PC-9 (cell line): ENCODE data around the gene SKP1. TPM values are rescaled to one million over a fixed set of nuclear protein-coding genes. Genes with fewer than 3 reads are reported as not detected.

ENCODE experiments used
- BruUV-seq: library from RNA; stranded (reverse); fragments of 400-500 nt; replicated peaks from 2 replicates; lab custom pipeline; 2021; lab: Mats Ljungman, UMichigan
- CTCF ChIA-PET: fragments of 300-600 bp; sonication (Branson Sonifier 250); formaldehyde crosslinking; loops from one replicate; lab custom pipeline; 2022; ENCODE audit warnings: antibody characterized with exemption; lab: Charles Lee
- POLR2A ChIA-PET: fragments of 300-600 bp; sonication (Branson Sonifier 250); formaldehyde crosslinking; loops from one replicate; lab custom pipeline; 2022; ENCODE audit warnings: antibody characterized with exemption; ENCODE audit not compliant: unreplicated experiment; lab: Charles Lee
- DNase-seq, 2 experiments: peaks; one replicate each; pipeline versions ENCODE4 v3.0.0 to v3.0.0-alpha.2; 2015 to 2022; ENCODE audit warnings: mixed read lengths in 1 of 2
- H2AFZ ChIP-seq: fragments of 200-600 bp; sonication (generic); 2 replicates; pipeline ENCODE4 v1.8.1; 2017; ENCODE audit warnings: antibody characterized with exemption
- H3F3A ChIP-seq: fragments of 200-600 bp; sonication (generic); 2 replicates; pipeline ENCODE4 v1.8.1; 2017; ENCODE audit warnings: antibody characterized with exemption, mild to moderate bottlenecking, low read depth; ENCODE audit not compliant: insufficient read depth
- H3K27ac ChIP-seq: fragments of 200-600 bp; sonication (generic); 2 replicates; pipeline ENCODE4 v1.6.1; 2016; ENCODE audit warnings: mixed run types
- H3K27me3 ChIP-seq: fragments of 200-600 bp; sonication (generic); 2 replicates; pipeline ENCODE4 v1.6.1; 2016; ENCODE audit warnings: low read depth, mixed run types; ENCODE audit not compliant: insufficient read depth
- H3K36me3 ChIP-seq: fragments of 200-600 bp; sonication (generic); 2 replicates; pipeline ENCODE4 v1.6.1; 2016; ENCODE audit warnings: low read depth, mixed run types
- H3K4me1 ChIP-seq: fragments of 200-600 bp; sonication (generic); replicated peaks from 2 replicates; pipeline ENCODE4 v1.6.1; 2016; ENCODE audit warnings: mixed run types; ENCODE audit not compliant: insufficient read depth
- H3K4me2 ChIP-seq: fragments of 200-600 bp; sonication (generic); 2 replicates; pipeline ENCODE4 v1.6.1; 2017; ENCODE audit warnings: mixed run types
- H3K4me3 ChIP-seq: fragments of 200-600 bp; sonication (generic); 2 replicates; pipeline ENCODE4 v1.6.1; 2016; ENCODE audit warnings: mixed run types
- H3K79me2 ChIP-seq: fragments of 200-600 bp; sonication (generic); 2 replicates; pipeline ENCODE4 v1.6.1; 2017; ENCODE audit warnings: low read depth, mixed run types
- H3K9me2 ChIP-seq: fragments of 200-600 bp; sonication (generic); 2 replicates; pipeline ENCODE4 v1.8.1; 2017; ENCODE audit warnings: mild to moderate bottlenecking; ENCODE audit not compliant: insufficient read depth
- H3K9me3 ChIP-seq: fragments of 200-600 bp; sonication (generic); 2 replicates; pipeline ENCODE4 v1.8.1; 2016; ENCODE audit warnings: low read depth; ENCODE audit not compliant: insufficient read depth
- H4K20me1 ChIP-seq: fragments of 200-600 bp; sonication (generic); 2 replicates; pipeline ENCODE4 v1.8.1; 2017; ENCODE audit not compliant: insufficient read depth
- EZH2 ChIP-seq: fragments of 200-600 bp; sonication (generic); IDR thresholded peaks from 2 replicates; pipeline ENCODE4 v1.8.0; 2017; ENCODE audit warnings: antibody characterized with exemption, low read depth
- intact Hi-C: fragments of 100-400 bp; cut with micrococcal nuclease; formaldehyde crosslinking; loops from one replicate; pipeline ENCODE4 v1.10.0; 2022; ENCODE audit not compliant: unreplicated experiment
- total RNA-seq: library from RNA; stranded (reverse); gene quantifications from 2 replicates; pipeline ENCODE4 v1.2.3, GENCODE V29; 2021
- TF ChIP-seq, protein P1 (sequence below): fragments of 200-600 bp; sonication (generic); conservative IDR thresholded peaks from 2 replicates; pipeline ENCODE4 v1.6.1; 2017; ENCODE audit warnings: mixed run types, antibody characterized with exemption, mild to moderate bottlenecking, moderate library complexity

Gene SKP1
- total RNA-seq, 1 experiment from 2014 or later = 409 TPM

DNA sequence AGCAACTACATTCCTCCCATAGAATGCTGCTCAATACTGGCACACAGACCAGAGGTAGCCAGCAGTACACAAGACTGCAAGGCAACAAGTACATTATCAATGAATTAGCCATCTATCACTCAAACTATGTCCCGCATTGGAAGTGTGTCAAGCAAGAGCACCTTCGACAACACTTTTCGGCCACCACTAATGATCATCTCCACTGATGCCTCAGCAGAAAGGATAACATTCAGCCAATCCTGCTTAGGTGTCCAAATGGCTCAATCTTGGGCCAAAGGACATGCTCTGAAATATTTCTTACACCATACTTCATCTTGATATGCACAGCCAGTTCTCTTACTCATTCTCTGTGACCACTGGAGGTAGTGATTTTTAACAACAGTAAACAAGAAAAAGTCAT lies 25.0 kb downstream of the SKP1 start:
- peaks cover 53% of the 10 kb centered on the region for H3K36me3 ChIP-seq
- H3K79me2 ChIP-seq = peaks cover 29% of the 10 kb centered on the region
- ChIA-PET CTCF (no interaction called here), POLR2A (no interaction called here)
- no TSS peak for BruUV-seq
- peaks cover 12% of the 10 kb centered on the region for H3K4me1 ChIP-seq
- no peaks in the 10 kb centered on the region for H3K9me3 ChIP-seq
- H3K4me2 ChIP-seq = no peak overlapping the region
- peaks cover 31% of the 10 kb centered on the region for H4K20me1 ChIP-seq
- TF ChIP-seq, protein P1, sequence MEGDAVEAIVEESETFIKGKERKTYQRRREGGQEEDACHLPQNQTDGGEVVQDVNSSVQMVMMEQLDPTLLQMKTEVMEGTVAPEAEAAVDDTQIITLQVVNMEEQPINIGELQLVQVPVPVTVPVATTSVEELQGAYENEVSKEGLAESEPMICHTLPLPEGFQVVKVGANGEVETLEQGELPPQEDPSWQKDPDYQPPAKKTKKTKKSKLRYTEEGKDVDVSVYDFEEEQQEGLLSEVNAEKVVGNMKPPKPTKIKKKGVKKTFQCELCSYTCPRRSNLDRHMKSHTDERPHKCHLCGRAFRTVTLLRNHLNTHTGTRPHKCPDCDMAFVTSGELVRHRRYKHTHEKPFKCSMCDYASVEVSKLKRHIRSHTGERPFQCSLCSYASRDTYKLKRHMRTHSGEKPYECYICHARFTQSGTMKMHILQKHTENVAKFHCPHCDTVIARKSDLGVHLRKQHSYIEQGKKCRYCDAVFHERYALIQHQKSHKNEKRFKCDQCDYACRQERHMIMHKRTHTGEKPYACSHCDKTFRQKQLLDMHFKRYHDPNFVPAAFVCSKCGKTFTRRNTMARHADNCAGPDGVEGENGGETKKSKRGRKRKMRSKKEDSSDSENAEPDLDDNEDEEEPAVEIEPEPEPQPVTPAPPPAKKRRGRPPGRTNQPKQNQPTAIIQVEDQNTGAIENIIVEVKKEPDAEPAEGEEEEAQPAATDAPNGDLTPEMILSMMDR = no peak
- TF ChIP-seq EZH2 = no peak
- intact Hi-C loops = no loop called here
- H3F3A ChIP-seq = peaks cover 69% of the 10 kb centered on the region
- no peak overlapping the region for H3K4me3 ChIP-seq
- no peak overlapping the region for H2AFZ ChIP-seq
- no peak overlapping the region for H3K27ac ChIP-seq
- no peaks in the 10 kb centered on the region for H3K9me2 ChIP-seq
- H3K27me3 ChIP-seq = no peaks in the 10 kb centered on the region
- DNase-seq = no peak

DNA sequence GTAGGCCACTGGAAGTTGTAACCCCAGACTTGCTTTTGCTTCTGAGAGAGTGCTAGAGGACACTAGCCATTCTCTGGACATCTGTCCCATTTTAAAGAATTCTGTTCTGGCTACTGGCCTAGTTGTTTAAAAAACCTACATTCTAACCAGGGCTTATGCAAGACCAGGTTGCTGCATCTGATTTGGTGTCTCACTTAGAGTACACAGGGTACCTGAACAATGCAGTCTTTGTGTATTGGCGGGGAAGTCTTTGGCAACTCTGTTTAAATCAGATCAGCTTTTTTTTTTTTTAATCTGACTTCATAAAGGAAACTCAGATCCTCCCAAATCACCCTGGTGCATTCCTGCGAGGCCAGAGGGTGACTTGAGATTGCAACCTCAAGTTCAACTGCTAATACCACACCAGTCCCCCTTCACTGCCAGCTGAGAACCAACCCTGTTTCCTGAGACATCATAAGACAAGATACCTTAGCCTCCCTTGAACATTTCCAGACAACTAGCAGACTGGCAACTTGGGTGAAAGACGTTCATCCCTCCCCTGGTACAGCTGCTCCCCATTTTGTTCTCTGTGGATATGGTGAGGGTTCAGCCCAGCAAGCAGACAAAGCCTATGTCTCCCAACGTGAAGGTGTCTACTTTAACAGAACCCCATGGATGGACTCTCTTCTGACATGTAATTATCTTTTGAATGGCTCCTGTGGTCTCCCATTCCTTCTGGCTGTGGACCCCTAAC lies 27.0 kb downstream of the SKP1 start:
- peak in 1 of 2 experiments; percentile 82 for DNase-seq
- H3F3A ChIP-seq = peaks cover 61% of the 10 kb centered on the region
- H3K27ac ChIP-seq = peak overlapping the region; percentile 50
- peaks cover 12% of the 10 kb centered on the region for H3K4me1 ChIP-seq
- intact Hi-C loops = no loop called here
- no peak overlapping the region for H3K4me2 ChIP-seq
- peaks cover 46% of the 10 kb centered on the region for H3K36me3 ChIP-seq
- no peaks in the 10 kb centered on the region for H3K9me2 ChIP-seq
- no peak overlapping the region for H3K4me3 ChIP-seq
- no TSS peak for BruUV-seq
- TF ChIP-seq, protein P1 = no peak
- TF ChIP-seq EZH2 = no peak
- ChIA-PET POLR2A (no interaction called here), CTCF (interaction anchor here (0.5 kb wide), 1 partner anchor 112 kb away, joined by 3 read pairs; no protein-coding TSS in a partner anchor)
- H3K27me3 ChIP-seq = no peaks in the 10 kb centered on the region
- H3K79me2 ChIP-seq = peaks cover 34% of the 10 kb centered on the region
- H3K9me3 ChIP-seq = no peaks in the 10 kb centered on the region
- H2AFZ ChIP-seq = no peak overlapping the region
- peaks cover 35% of the 10 kb centered on the region for H4K20me1 ChIP-seq

DNA sequence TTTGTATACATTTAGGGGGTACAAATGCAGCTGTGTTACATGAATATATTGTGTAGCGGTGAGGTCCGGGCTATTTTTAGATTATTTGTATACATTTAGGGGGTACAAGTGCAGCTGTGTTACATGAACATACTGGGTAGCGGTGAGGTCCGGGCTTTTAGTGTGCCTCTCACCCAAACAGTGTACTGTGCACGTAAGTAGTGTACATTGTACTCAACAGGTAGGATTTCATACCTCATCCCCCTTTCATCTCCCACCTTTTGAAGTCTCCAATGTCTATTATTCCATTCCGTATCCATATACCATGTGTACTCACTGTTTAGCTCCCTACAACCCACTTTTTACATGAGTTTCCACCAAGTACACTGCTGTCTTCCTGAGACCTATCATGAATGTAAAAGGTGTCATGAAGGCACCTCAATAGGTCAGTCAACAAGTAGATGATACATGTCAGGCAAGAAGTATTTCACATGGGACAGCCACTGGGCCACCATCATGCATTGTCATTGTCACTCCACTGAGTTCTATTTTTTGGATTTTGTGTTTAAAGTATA lies 27.7 kb downstream of the SKP1 start:
- no peak for TF ChIP-seq EZH2
- TF ChIP-seq, protein P1 = no peak

More for the DNA sequence above, 27.7 kb downstream of the SKP1 start:
- CTCF ChIA-PET = interaction anchor here (0.5 kb wide), 1 partner anchor 111 kb away, joined by 3 read pairs; no protein-coding TSS in a partner anchor
- H4K20me1 ChIP-seq = peaks cover 36% of the 10 kb centered on the region
- H2AFZ ChIP-seq = no peak overlapping the region
- no peaks in the 10 kb centered on the region for H3K27me3 ChIP-seq
- H3K79me2 ChIP-seq = peaks cover 34% of the 10 kb centered on the region
- peaks cover 65% of the 10 kb centered on the region for H3F3A ChIP-seq
- POLR2A ChIA-PET = interaction anchor here (0.6 kb wide), 1 partner anchor 29 kb away, joined by 9 read pairs; no protein-coding TSS in a partner anchor
- no peak overlapping the region for H3K4me2 ChIP-seq
- peaks cover 17% of the 10 kb centered on the region for H3K4me1 ChIP-seq
- no peaks in the 10 kb centered on the region for H3K9me2 ChIP-seq
- BruUV-seq = no TSS peak
- no peak overlapping the region for H3K4me3 ChIP-seq
- no peak for DNase-seq
- no peaks in the 10 kb centered on the region for H3K9me3 ChIP-seq
- intact Hi-C loops = no loop called here
- H3K36me3 ChIP-seq = peaks cover 44% of the 10 kb centered on the region; the same call in 1 of the 2 replicates
- peak overlapping the region; percentile 50 for H3K27ac ChIP-seq
